Kasumi-1 (cell line): Measurements from ENCODE around the gene CLNK.

Experiments used
- DNase-seq, 2 experiments: peaks; one replicate each; lab custom pipeline; 2025; lab: John Stamatoyannopoulos, UW

CLNK gene

DNA sequence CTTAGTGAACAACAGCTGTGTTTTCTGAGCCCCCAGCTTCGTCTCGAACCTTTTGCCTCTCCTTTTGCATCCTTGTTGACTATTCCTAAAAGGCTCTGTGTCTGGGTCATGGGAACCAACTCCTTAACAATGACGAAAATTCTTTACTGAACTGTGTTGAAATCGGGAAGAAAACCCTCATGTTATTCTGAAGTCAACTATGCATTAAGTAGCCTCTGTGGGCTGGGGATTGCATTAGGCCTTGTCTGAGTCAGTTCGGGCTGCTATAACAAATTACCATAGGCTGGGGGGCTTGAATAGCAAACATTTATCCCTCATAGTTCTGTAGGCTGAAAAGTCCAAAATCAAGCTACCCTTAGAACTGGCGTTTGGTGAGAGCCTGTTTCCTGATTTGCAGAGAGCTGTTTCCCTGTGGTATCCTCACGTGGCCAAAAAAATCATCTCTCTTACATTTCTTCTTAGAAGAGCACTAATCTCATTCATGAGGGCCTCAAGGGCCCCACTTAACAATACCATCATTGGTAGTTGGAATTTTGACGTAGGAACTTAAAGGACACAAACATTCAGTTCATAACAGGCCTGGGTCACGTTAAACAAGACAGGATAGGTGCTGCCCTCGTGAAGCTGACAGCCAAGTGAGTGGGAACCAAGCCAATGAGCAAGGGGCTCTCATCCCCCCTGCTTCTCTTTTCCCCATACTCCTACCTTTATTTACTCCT lies 75.9 kb downstream of the CLNK start:
- no peak for DNase-seq

DNA sequence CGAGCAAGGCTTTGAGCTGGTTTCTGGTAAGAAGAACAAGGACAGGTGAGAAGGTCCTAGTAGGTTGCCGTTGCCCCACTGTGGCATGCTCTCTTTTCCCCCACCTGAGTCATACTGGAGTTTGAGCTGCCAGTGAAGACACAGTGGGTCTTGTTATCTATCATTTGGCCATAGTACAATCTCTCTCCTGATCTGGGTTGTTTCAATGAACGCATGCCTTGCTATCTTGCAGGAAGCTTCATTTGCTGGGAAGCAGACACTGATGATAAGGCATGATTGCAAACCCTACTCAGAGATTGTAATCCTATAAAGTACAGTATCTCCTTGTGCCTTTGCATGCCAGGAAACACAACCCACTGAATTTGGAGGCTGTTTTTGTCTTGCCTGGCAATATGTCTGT lies 77.4 kb downstream of the CLNK start:
- DNase-seq: no peak

DNA sequence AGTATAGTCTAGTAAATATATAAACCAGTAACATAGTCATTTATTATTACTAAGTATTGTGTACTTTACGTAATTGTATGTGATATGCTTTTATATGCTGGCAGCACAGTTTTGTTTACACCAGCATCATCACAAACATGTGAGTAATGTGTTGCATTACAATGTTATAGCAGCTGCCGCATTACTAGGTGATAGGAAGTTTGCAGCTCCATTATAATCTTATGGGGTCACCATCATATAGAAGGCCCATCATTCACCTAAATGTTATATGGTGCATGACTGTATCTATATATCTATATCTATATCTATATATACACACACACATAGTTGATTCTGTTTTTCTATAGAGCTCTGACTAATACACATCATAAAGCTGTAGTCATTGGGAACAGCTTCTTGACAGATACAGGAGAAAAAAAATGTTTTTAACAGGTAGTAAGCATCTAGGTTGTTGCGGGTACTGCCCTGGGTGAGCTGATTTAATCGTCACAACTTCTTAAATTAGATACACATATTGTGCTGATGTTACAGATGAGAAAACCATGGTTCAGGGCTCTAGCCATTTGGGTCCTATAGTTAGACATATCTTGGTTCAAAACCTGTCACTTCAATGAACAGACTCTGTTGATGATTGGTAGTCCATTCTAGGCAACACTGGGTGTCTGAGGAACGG lies 77.9 kb downstream of the CLNK start:
- DNase-seq: no peak

DNA sequence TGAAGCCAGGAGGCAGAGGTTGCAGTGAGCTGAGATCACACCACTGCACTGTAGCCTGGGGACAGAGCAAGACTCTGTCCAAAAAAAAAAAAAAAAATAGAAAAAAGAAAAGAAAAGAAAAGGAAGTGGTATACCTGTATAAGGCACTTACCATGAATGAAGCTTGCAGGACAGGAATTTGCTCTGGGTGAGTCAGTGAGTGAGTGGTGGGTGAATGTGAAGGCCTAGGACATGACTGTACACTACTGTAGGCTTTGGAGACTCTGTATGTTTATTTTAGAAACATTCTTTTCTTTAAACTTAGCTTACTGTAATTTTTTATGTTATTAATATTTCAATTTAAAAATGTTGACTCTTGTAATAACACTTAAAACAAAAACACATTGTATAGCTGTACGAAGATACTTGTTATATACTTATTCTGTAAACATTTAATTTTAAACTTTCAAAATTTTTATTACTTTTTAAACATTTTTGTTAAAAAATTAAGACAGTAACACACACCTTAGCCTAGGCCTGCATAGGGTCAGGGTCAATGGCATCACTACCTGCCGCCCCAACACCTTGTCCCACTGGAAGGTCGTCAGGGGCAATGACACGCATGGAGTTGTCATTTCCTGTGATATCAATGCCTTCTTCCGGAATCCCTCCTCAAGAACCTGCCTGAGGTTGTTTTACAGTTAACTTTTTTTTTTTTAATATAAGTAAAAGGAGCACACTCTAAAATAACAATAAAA lies 78.7 kb downstream of the CLNK start:
- DNase-seq: no peak

- DNase-seq: no peak
Measured at GRCh38 chr4:10605031-10605430, 79.5 kb downstream of the CLNK start.

DNA sequence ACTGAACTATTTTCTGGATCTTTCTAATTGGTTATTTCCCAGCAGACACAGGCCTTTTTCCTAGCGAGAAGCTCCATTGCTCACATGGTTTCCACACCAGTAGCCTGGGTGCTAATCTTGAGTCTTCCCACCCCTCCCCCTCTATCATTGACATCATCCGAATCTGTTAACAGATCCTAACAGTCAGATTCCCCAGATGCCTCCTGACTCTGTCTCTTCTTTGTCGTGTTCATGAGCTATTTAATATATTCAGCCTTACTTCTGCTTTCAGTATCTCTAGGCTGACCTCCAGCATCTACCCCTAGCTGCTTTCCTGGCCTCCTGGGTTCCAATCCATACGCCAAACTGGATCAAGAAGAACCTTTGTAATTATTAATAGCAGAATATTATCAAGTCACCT lies 85.0 kb downstream of the CLNK start:
- DNase-seq: no peak

- no peak for DNase-seq
Measured at GRCh38 chr4:10598829-10599228, 85.7 kb downstream of the CLNK start.

GRCh38 chr4:10596586-10597290 lies 87.8 kb downstream of the CLNK start:
- no peak for DNase-seq

DNA sequence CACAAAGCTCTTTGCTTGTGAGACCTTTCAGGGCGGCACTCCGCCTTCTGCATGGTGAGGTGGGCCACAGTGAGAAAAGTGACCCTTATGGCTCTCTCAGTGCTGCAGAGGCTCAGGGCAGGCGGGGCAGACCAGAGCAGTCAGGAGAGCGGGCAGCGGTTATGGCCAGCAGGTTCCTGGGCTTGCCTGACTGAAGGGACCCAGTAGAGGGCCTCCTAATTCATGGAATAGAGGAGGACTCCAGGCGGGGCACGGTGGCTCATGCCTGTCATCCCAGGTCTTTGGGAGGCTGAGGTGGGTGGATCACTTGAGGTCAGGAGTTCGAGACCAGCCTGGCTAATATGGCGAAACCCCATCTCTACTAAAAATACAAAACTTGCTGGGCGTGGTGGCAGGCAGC lies 91.4 kb downstream of the CLNK start:
- no peak for DNase-seq

- no peak for DNase-seq
Measured at GRCh38 chr4:10590896-10591295, 93.7 kb downstream of the CLNK start.

DNA sequence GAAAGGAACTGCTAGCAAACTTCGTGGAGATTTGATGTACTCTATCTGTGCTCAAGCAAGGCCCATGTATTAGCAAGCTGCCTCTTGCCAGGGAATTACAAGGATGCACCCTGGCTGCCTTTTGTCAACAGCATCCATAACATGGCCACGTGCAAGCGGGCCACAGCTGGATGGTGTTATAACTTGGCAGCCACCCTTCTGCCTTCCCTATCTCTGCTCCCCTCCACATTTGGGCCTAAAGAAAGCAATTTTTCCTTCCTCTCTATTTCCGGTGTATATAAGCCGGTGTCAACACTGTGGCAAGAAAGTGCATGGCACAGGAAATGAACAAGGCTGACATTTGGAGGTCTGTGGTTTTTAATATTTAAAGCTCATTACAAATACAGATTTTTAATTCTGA lies 94.8 kb downstream of the CLNK start:
- DNase-seq: peak; percentile 71 to 73

DNA sequence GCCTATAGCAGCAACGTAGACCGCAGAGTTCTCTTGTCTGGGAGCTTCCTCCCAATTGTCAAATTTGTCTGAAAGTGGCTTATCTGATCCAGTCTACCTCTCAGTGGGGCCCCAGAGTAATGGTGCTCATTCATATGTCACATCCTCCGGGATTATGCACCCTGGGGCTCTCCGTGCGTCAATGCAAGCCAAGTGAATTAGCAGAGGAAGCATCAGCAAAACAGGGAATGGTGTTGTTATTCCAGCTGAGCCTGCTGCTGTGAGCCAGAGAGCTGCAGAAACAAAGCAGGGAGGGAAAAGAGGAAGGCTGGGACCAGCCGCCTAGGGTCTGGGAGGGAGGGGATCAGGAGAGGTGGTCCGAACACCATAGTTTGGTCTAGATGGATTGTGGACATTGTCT lies 95.2 kb downstream of the CLNK start:
- no peak for DNase-seq

DNA sequence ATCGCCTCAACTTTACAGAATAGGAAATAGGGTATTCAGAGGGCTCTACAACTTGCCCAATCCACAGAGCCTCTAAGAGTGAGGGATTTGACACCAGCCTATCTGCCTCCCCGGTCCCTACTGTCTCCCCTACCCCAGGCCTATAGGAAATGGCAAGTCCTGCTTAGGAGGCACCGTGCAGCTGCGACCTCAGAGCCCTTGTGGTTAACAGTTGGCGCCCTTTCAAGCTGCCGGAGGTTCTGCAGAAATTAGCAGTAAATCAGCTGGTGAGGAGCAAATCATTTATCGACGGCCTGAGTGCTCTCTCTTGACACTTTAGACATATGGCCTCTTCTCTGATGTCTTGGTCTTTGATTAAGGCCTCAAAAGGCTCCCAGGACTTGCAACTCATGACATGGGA lies 96.9 kb downstream of the CLNK start:
- DNase-seq: peak; percentile 55 to 62

GRCh38 chr4:10587296-10587695 lies 97.3 kb downstream of the CLNK start:
- DNase-seq: no peak

GRCh38 chr4:10584042-10584441 lies 100.5 kb downstream of the CLNK start:
- peak; percentile 60 to 65 for DNase-seq

DNA sequence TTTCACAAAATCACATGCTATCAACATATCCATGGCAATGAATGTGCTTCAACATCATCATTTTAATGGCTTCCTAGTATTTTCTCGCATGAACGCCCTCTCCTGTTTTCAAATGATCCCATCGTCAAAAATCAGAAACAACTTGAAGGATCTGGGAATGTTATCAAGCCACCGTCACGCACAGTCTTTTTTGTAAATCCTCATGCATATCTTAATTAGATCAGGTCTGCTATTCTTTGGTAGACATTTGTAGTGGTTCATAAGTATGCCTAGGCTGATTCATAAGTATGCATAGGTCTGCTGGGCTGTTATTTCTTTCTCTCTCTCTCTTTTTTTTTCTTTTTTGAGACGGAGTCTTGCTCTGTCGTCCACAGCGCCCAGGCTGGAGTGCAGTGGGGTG lies 101.6 kb downstream of the CLNK start:
- DNase-seq: no peak

DNA sequence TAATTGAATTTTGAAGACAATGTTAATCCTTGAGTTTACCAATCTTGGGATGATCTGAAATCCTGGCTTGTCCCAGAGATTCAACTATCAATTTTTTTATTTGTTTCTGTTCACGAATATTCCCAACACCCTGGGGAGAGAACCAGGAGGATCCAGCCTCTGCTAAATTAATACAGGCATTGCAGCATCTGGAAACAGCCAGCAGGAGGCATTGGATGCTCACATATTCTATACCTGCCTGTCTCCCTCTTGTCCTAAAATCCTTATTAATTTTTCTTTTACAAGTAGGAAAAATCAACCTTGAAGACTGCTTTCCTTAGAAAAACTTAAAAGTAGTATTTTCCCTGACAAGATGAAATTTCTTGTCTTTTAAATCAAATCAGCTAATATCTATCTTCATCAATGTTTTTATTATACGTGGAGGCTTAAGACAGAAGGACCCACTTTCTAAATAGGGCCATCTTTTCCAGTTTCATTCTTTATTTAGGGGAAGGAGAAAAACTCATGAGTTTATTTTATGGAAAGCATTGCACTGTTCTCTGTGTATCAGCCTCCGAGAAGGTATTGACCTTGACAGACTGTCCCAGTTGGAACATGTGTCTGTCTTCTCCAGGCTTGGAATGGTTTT lies 102.4 kb downstream of the CLNK start:
- DNase-seq: peak; percentile 56 to 65

- no peak for DNase-seq
Measured at GRCh38 chr4:10581022-10581421, 103.5 kb downstream of the CLNK start.

DNA sequence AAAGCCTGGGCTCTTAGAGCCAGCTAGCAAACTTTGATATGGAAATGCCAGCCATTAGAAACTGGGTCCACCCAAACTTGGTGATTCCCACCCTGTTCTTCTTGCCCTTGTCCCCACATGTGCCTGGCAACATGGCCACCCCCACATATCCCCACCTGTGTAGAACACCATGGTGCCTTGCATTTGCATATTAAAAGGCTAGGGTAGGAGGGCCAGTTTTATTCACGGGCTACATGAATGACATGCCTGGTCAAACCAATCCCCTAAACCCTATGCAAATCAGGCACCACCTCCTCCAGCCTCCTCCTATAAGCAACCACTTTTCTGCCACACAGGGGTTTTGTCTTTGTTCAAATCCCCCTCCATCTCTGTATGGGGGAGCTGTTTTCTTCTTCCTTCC lies 104.9 kb downstream of the CLNK start:
- DNase-seq: no peak

GRCh38 chr4:10577508-10578426 lies 106.8 kb downstream of the CLNK start:
- no peak for DNase-seq

DNA sequence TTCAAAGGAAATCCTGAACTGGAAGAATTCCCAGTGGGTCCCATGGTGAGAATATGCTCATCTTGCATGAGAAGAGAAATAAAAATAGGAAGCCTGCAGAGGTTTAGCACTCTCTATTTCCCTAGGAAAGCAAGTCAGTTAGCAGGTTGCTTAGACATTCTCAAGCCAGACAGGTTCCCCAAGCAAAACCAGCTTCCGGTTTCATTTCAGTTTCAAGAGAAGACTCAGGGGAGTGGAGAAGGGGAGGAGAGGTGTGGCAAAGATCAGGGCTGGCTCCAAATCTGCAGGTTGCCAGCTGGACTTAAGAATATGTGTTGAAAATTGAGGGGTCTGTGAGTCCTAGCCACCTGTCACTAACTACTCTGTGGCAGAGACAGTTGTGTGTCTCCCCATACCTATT lies 107.5 kb downstream of the CLNK start:
- DNase-seq: no peak
